AG09309 (cell line): ENCODE measurements around the gene FADS2.

Source experiments
- DNase-seq: peaks from one replicate; pipeline ENCODE4 v3.0.0-alpha.2; 2010; ENCODE audit warnings: low read depth
- H3K4me3 ChIP-seq: 2 replicates; pipeline ENCODE4 v1.5.1; 2011; ENCODE audit warnings: mild to moderate bottlenecking, low read depth, low read length, moderate library complexity; ENCODE audit not compliant: control insufficient read depth
- CTCF ChIP-seq: IDR thresholded peaks from 2 replicates; pipeline ENCODE4 v1.5.1; 2011; ENCODE audit warnings: mild to moderate bottlenecking, low read depth, low read length, inconsistent platforms; ENCODE audit not compliant: insufficient read depth, control insufficient read depth; ENCODE audit errors: missing control alignments

Gene FADS2

GRCh38 chr11:61895718-61896059, 67.6 kb downstream of the FADS2 start:
- H3K4me3 ChIP-seq = no peak overlapping the region
- no peak for DNase-seq
- TF ChIP-seq CTCF = no peak

DNA sequence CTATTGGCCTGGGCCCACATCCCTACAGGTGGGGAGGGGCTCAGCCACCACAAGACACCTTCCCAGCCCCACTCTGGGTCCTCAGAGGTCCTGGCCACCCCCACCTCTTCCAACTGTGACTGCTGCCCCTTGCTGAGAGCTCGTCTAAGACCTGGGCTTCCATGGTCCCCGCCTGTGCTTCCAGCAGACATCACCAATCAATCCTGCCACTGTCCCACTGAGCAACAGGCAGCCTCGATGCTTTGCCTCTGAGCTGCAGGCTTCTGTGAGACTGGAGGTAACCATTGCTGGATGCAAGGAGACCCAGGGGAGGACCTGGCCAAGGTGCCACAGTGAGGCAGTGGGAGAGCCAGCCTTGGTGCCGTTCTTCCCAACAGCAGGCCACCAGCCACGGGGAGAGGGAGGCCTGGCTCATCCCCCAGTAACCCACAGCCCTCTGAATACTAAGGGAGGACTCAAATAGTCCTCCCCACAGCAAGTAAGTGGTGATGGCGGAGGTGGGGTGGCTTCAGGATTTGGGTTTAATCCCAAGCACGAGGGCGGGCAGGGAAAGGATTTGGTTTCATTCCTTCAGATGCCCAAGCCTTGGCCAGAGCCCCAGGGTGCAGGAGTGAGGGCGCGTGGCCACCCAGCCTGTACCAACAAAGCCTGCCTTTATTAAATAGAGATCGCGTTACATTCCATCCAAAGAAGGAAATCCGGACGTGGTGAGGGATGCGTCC, 68.7 kb downstream of the FADS2 start:
- TF ChIP-seq CTCF = no peak
- H3K4me3 ChIP-seq = no peak overlapping the region
- no peak for DNase-seq

DNA sequence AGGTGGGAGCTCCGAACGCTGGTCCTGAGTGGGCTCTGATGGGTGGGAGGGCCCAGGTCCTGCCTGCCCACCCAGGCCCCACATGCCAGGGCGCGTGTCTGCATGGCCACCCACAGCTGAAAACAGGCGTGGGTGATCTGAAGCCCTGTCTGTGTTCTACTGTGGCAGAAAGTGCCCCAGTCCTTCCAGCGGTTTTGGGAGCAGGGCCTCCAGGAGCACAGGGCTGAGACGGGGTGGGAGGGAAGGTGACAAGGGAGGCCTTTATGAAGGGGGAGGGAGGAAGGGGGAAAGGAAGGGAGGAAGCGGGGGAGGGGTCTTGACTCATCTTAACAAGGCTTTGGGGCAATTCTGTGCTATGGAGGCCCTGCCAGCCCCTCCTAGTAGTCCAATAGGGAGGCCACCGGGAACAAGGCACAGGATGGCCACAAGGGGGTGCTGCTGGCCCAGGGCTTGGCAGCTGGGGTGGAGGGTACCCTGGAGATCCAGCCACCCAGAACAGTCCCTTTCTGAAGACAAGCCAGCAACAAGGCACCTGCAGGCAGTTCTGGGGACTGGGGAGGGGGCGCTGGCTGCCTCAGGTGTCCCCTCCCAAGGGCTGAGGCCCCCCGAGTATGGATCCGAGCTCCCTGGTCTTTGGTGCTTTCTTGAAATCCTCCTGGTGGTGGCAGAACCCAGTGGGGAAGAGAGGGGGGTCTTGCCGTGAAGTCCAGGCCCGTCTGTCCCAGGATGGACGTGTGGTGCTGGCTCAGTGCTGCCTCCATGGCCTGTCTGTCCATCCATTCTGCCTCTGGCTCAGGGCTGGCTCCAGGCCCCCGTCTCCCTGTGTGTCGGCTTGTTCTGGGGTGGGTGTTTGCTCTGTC, 69.5 kb downstream of the FADS2 start:
- DNase-seq = no peak
- H3K4me3 ChIP-seq = no peak overlapping the region
- TF ChIP-seq CTCF = peak; percentile 95

GRCh38 chr11:61898247-61898582, 70.1 kb downstream of the FADS2 start:
- no peak overlapping the region for H3K4me3 ChIP-seq
- TF ChIP-seq CTCF = no peak
- DNase-seq = no peak

DNA sequence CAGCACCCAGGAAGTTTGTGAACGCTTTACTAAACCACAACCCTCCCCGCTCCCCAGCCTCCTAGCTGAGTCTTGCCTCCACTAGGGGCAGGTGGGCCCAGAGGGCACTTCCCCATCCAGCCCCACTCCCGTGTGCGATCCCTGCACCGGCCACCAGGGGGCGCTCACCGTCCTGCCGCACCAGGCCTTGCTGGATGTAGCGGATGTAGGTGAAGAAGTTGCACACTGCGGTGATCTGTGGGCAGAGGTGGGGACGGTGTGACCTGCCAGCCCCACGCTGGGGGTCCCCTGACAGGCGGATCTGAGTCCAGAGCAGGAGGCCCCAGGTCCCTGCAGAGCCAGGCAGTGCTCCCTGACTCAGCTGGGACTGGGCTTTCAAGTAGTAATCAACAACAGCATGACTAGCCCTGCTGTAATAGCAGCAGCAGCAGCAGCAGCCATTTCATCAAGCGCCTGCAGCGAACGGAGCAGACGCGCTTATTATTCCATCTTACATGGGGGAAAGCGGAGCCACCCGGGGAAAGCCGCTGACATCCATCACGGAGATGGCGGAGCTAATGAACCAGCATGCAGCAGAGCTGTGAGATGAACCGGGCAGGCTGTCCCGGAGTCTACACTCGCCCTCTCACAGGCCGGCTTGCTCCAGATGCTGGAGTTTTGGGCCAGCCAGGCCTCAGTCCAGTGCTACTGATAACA, 71.2 kb downstream of the FADS2 start:
- DNase-seq = no peak
- no peak overlapping the region for H3K4me3 ChIP-seq
- TF ChIP-seq CTCF = peak; percentile 100

- no peak overlapping the region for H3K4me3 ChIP-seq
- DNase-seq = no peak
- no peak for TF ChIP-seq CTCF
These were observed 72.2 kb downstream of the FADS2 start for GRCh38 chr11:61900251-61900650.
